Raji (cell line): Measurements from ENCODE around the gene SDF4.

ENCODE experiments used
- POLR2A ChIP-seq: IDR thresholded peaks from 2 replicates; pipeline ENCODE4 v1.6.1; 2011; ENCODE audit warnings: low read depth, low read length, control low read depth; ENCODE audit not compliant: insufficient read depth

SDF4 gene

DNA sequence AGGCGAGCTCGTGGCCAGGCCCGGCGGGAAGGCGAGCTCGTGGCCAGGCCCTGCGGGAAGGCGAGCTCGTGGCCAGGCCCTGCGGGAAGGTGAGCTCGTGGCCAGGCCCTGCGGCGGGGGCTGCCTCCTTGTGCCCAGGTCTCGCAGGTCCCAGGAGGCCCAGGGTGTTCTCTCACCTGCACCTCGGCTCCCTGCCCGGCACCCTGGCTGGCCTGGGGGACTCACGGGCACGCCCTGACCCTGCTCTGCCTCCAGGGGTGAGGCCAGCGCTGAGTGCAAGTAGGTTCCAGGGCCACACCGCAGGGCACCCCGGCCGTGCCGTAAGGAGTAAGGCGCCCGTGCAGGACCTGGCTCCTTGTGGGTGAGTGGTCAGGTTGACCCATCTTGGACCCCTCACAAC lies 4.4 kb downstream of the SDF4 start:
- TF ChIP-seq POLR2A: no peak

DNA sequence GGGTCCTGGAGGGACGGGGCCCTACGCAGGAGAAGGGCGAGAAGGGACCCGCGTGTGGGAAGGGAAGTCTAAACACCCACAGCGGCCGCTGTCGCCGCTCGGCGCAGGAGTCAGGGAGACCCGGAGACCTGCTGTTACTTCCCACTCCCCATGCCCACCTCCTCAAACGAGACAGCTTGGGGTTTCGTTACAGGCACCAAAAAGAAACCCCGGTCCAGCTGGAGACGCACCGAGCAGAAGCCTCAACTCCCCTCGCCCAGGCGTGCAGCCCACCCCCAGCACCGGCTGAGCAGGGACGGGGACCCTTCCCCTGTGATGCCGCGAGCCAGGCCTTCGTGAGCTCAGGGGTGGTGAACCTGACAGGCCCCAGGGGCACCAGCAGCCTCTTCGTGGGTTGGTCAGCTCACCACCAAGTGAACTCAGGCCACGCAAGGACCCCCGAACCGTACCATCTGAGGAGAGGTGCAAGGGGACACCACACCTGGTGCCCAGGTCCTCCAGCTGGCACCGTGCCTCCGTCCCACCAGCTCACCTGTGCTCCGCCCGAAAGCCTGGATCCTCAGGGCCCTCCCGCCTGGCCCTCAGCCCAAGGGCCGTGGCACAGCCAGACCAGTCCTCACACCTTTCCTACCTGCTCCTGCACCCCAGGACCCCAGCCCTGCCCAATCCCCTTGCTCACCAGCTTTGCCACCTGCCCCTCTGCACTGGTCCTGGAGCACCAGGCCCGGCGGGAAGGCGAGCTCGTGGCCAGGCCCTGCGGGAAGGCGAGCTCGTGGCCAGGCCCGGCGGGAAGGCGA lies 5.0 kb downstream of the SDF4 start:
- no peak for TF ChIP-seq POLR2A

DNA sequence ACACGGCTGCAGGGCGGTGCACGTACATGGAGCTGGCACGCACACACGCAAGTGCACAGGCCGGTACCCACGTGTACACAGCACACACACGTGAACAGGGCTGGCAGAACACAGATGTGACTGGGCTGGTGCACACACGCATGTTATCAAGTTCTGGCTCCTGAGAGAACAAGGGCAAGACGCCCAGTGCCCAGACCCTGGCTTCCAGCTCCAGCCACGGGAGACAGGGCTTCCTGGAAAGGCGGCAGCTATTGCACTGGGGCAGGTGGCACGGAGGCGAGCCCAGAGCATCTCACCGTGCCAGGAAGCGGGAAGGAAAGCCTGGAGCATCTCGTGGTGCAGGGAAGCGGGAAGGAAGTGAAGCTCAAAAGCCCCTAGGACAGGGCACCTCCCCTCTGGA lies 5.9 kb downstream of the SDF4 start:
- no peak for TF ChIP-seq POLR2A

GRCh38 chr1:1225238-1225845 lies 6.5 kb downstream of the SDF4 start:
- no peak for TF ChIP-seq POLR2A

DNA sequence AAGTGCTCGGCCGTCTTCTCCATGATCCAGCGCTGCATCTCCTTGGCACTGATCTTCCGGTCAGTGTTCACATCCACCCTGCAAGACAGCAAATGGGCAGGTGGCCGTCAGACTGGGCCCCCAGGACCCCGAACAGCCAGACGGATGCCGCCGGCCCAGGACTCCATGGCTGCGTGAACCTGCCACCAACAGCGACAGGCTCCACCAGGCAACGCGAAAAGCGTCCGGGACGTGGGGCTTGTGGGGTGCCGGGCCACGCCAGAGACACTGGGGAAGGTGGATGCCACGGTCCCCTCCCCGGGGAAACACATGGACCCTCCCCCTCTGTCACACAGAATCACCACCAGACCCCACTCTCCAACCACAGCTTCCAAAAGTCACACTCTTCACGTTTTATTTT lies 7.9 kb downstream of the SDF4 start:
- TF ChIP-seq POLR2A: no peak

- no peak for TF ChIP-seq POLR2A
Observed at GRCh38 chr1:1223321-1223720, 8.5 kb downstream of the SDF4 start.

DNA sequence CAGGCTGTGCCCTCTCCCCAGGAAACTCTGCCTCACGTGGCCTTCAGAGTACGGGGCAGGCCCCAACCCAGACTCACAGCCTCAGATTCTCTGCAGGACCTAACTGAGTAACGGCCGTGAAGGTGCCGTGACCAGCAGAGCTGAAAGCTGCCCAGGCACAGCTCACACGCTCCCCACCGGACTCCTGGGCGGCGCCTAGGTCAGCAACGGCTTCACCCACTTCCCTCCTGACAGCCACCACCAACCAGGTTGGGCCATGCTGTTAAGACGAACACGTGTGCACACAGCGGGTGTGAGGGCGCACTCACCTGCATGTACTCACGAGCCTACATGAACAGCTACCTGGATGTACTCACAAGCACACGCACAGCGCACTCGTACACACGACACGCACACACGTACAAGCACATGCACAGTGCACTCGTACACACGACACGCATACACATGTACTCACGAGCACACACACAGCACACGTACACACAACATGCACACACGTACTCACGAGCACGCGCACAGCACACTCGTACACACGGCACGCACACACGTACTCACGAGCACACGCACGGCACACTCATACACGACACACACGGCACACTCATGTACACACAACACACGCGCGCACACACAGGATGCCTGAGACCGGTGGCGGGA lies 9.1 kb downstream of the SDF4 start:
- no peak for TF ChIP-seq POLR2A

- TF ChIP-seq POLR2A: no peak
Observed at GRCh38 chr1:1221887-1222574, 9.8 kb downstream of the SDF4 start.

- no peak for TF ChIP-seq POLR2A
Observed at GRCh38 chr1:1220197-1220596, 11.6 kb downstream of the SDF4 start.

DNA sequence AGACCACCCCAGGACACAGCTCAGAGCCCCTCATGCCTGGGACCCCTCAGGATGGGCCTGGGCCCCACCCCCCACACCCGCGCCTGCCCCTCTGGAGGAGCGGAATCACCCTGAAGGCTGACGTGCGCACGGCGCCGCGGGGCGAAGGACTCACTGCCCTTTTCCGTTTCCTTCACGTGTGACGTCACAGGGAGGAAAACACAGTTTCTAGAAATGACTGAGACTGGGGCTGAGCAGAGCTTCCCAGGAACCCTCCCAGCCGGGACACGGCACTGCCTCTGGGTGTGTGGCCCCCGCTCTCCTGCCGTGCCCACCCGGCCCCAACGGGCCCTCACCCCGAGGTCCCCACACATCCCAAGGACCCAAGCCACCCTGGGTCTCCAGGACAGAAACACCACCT lies 12.5 kb downstream of the SDF4 start:
- TF ChIP-seq POLR2A: no peak

GRCh38 chr1:1218524-1219200 lies 13.1 kb downstream of the SDF4 start:
- TF ChIP-seq POLR2A: no peak

GRCh38 chr1:1217621-1218523 lies 13.9 kb downstream of the SDF4 start:
- TF ChIP-seq POLR2A: no peak

GRCh38 chr1:1216770-1217620 lies 14.8 kb downstream of the SDF4 start:
- TF ChIP-seq POLR2A: no peak

GRCh38 chr1:1215881-1216605 lies 15.8 kb downstream of the SDF4 start:
- no peak for TF ChIP-seq POLR2A
